Measurements from ENCODE around the gene PIP5K1C. TPM values are rescaled to one million over a fixed set of nuclear protein-coding genes. Genes with fewer than 3 reads are reported as not detected.
"Not testable (repeated sequence)": the region's sequence is repeated elsewhere in the genome, so short reads cannot be mapped to it uniquely, and the experiment has no call there.

The PIP5K1C gene
- total RNA-seq, 3 donors from 2014 or later: 14.6 to 15.7 (median 15.7) TPM

DNA sequence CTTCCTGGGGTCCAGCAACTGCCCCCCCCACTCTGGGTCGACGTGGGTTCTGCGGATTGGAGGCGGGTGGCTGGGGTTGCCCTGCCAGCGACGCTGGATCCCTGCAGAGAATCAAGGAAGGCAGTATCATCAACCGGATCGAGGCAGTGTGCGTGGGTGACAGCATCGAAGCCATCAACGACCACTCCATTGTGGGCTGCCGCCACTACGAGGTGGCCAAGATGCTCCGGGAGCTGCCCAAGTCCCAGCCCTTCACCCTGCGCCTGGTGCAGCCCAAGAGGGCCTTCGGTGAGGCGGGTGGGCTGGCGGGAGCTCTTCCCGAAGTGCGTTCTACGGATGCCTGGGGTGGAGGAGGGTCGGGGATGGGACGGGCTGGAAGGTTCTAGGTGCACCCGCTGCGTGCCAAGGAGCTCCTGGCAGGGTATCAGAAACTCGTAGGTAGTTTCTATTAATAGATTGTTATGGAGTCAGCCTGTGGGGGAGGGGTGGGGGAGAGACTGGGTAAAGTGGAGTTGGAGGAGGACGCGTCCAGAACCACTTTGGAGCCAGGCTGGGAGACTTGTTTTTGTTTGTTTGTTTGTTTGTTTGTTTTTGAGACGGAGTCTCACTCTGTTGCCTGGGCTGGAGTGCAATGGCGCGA is 113.4 kb downstream of the PIP5K1C start:
- no peaks in the 10 kb centered on the region for H3K36me3 ChIP-seq
- peaks cover 5 to 9% of the 10 kb centered on the region in 2 donors for H3K27me3 ChIP-seq
- intact Hi-C loops (cut with DNase I; ENCODE audit: low total_unique reads): no loop called here

DNA sequence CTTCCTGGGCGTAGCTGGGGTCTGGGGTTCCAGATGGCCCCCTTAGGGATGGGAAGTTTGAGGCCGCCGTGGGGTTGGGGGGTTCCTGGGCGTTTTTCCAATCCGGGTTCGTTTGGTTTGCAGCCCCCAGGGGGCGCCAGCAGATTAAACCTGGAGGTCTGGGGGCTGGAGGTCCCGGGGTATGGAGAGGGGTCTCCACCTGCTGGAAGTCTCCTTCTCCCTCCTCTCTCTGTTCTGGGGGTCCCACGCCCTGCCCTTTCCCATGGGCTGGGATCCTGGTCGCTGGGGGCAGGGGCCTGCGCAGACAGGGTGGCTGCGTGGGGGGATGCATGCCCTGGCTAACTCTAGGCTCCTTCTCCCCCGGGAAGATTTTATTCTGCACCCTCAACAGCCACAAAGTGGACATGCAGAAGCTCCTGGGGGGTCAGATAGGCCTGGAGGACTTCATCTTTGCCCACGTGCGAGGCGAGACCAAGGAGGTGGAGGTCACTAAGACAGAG is 114.1 kb downstream of the PIP5K1C start:
- peaks cover 5 to 9% of the 10 kb centered on the region in 2 donors for H3K27me3 ChIP-seq
- no peaks in the 10 kb centered on the region for H3K9me3 ChIP-seq
- no peak overlapping the region for H3K27ac ChIP-seq
- intact Hi-C loops (cut with DNase I; ENCODE audit: low total_unique reads): no loop called here
- TF ChIP-seq POLR2A (IDR thresholded peaks at IDR 0.05): no peak
- TF ChIP-seq, protein P1, sequence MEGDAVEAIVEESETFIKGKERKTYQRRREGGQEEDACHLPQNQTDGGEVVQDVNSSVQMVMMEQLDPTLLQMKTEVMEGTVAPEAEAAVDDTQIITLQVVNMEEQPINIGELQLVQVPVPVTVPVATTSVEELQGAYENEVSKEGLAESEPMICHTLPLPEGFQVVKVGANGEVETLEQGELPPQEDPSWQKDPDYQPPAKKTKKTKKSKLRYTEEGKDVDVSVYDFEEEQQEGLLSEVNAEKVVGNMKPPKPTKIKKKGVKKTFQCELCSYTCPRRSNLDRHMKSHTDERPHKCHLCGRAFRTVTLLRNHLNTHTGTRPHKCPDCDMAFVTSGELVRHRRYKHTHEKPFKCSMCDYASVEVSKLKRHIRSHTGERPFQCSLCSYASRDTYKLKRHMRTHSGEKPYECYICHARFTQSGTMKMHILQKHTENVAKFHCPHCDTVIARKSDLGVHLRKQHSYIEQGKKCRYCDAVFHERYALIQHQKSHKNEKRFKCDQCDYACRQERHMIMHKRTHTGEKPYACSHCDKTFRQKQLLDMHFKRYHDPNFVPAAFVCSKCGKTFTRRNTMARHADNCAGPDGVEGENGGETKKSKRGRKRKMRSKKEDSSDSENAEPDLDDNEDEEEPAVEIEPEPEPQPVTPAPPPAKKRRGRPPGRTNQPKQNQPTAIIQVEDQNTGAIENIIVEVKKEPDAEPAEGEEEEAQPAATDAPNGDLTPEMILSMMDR (IDR thresholded peaks at IDR 0.05): peak in 2 of 3 donors; percentile 21 to 25
- H3K4me3 ChIP-seq: peak overlapping the region; percentile 36 to 67 (median 41)
- no peaks in the 10 kb centered on the region for H3K36me3 ChIP-seq
- H3K4me1 ChIP-seq: no peaks in the 10 kb centered on the region
- no peak for DNase-seq (ENCODE audit: low spot score in 2 of 2)

More for the DNA sequence above, 113.4 kb downstream of the PIP5K1C start:
- Histone ChIP-seq H3K4me3 (no peak overlapping the region), H3K9me3 (no peaks in the 10 kb centered on the region), H3K4me1 (no peaks in the 10 kb centered on the region), H3K27ac (no peak overlapping the region)
- no peak for DNase-seq (ENCODE audit: low spot score in 2 of 2)
- TF ChIP-seq POLR2A (IDR thresholded peaks at IDR 0.05) (no peak), POLR2AphosphoS5 (IDR thresholded peaks at IDR 0.05) (no peak)
- TF ChIP-seq, protein P1 (IDR thresholded peaks at IDR 0.05): no peak

DNA sequence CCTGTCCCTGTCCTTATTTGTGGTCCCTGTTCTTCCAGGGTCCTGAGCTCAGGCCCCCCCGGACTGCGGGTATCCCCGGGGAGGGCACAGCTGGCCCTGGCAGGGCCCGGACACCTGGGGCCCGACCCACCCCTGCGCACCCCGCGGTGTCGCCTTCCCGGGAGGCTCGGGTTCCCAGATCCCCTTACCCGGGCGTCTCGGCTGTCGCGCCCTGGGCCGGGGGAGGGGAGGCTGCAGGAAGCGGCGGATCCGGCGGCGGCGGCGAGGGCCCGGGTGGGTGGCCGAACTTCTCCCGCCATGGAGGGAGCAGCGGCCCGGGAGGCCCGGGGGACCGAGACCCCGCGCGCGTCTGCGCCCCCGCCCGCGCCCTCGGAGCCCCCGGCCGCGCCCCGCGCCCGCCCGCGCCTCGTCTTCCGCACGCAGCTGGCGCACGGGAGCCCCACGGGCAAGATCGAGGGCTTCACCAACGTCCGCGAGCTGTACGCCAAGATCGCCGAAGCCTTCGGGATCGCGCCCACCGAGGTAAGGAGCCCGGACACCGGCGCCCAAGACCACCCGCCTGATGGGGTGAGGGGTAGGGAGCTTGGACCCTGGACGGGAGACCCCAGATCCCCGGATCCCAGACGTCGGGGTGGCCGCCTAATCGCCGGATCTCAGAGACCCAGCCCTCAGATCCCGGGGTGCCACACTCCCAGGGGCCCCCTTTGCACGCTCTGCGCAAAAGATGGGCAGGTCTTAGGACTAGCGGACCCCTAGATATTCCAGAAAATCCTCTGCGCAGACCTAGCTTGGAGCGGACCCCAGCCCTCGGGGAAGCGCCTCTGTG is 114.8 kb downstream of the PIP5K1C start, which contains the start of gene GIPC3:
GIPC3 (plus strand) TSS at position 178 of the 826 bp plus-strand sequence; CDS start at position 298, 120 bp downstream.
- TF ChIP-seq POLR2A (IDR thresholded peaks at IDR 0.05): no peak
- TF ChIP-seq, protein P1 (IDR thresholded peaks at IDR 0.05): no peak
- no peak for TF ChIP-seq POLR2AphosphoS5 (IDR thresholded peaks at IDR 0.05)
- H3K4me3 ChIP-seq: peak within 1 kb of the TSS; percentile 36 to 67 (median 41)
- H3K36me3 ChIP-seq: no peaks in the 10 kb centered on the region
- peaks cover 5 to 9% of the 10 kb centered on the region in 2 donors for H3K27me3 ChIP-seq
- no peaks in the 10 kb centered on the region for H3K9me3 ChIP-seq
- no peak within 1 kb of the TSS for H3K27ac ChIP-seq
- DNase-seq (ENCODE audit: low spot score in 2 of 2): no peak
- no peaks in the 10 kb centered on the region for H3K4me1 ChIP-seq
- intact Hi-C loops (cut with DNase I; ENCODE audit: low total_unique reads): no loop called here

DNA sequence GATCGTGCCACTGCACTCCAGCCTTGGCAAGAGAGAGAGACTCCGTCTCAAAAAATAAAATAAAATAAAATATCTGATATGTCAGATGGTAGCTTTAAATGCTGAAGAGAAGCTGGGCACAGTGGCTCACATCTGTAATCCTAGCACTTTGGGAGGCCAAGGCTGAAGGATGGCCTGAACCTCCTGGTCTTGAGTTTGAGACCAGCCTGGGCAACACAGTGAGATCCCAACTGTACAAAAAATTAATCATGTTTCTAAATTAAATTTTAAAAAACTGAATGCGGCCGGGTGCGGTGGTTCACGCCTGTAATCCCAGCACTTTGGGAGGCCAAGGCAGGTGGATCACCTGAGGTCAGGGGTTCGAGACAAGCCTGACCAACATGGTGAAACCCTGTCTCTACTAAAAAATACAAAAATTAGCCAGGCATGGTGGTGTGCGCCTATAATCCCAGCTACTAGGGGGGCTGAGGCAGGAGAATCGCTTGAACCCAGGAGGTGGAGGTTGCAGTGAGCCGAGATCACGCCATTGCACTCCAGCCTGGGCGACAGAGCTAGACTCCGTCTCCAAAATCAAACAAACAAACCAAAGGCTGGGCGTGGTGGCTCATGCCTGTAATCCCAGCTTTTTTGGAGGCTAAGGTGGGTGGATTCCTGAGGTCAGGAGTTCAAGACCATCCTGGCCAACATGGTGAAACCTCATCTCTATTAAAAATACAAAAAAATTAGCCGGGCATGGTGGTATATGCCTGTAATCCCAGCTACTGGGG is 116.0 kb downstream of the PIP5K1C start:
- DNase-seq (ENCODE audit: low spot score in 2 of 2); H3K4me1 ChIP-seq; H3K27me3 ChIP-seq; H3K9me3 ChIP-seq; H3K36me3 ChIP-seq; intact Hi-C loops (cut with DNase I; ENCODE audit: low total_unique reads); H3K4me3 ChIP-seq; H3K27ac ChIP-seq: not testable (repeated sequence)

DNA sequence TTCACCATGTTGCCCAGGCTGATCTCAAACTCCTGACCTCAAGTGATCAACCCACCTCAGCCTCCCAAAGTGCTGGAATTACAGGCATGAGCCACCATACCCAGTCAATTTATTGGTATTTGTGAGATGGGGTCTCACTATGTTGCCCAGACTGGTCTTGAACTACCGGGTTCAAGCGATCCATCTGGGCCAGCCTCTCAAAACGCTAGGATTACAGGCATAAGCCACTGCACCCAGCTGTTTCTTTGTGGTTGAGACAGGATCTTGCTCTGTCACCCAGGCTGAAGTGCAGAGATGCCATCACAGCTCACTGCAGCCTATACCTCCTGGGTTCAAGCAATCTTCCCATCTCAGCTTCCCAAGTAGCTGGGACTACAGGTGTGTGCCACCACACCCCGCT is 118.5 kb downstream of the PIP5K1C start:
- H3K9me3 ChIP-seq; H3K27me3 ChIP-seq; H3K4me3 ChIP-seq; H3K36me3 ChIP-seq; DNase-seq (ENCODE audit: low spot score in 2 of 2); H3K27ac ChIP-seq; intact Hi-C loops (cut with DNase I; ENCODE audit: low total_unique reads); H3K4me1 ChIP-seq: not testable (repeated sequence)

Other genes starting within 250 kb of the PIP5K1C start
- 1 to 10 TPM in 2 of 3 donors, not detected in 1; 2.0 to 6.7 TPM for gene SMIM24, start 219.9 kb downstream of the PIP5K1C start, total RNA-seq
- not detected for gene SMIM44, start 217.0 kb downstream of the PIP5K1C start, total RNA-seq
- 10 to 100 TPM; 11.6 to 13.4 (median 12.2) TPM for gene DOHH, start 199.8 kb downstream of the PIP5K1C start, total RNA-seq
- 10 to 100 TPM; 15.8 to 28.7 (median 26.5) TPM for gene FZR1, start 194.2 kb downstream of the PIP5K1C start, total RNA-seq
- gene TEKTIP1, start 161.3 kb downstream of the PIP5K1C start, total RNA-seq: 1 to 10 TPM in 1 of 3 donors, not detected in 2; 2.0 TPM
- gene MFSD12, start 142.9 kb downstream of the PIP5K1C start, total RNA-seq: 10 to 100 TPM; 44.5 to 50.9 (median 44.9) TPM
- 100 to 1,000 TPM; 120 to 142 (median 127) TPM for gene HMG20B, start 127.5 kb downstream of the PIP5K1C start, total RNA-seq
- gene GIPC3, start 115.0 kb downstream of the PIP5K1C start, total RNA-seq: under 1 TPM; 0.29 to 0.66 (median 0.64) TPM
- under 1 TPM; 0.32 to 0.44 (median 0.33) TPM for gene TBXA2R, start 93.6 kb downstream of the PIP5K1C start, total RNA-seq
- gene CACTIN, start 73.7 kb downstream of the PIP5K1C start, total RNA-seq: 10 to 100 TPM; 21.8 to 30.5 (median 27.5) TPM
- gene TJP3, start 7.9 kb upstream of the PIP5K1C start, total RNA-seq: 10 to 100 TPM in 2 of 3 donors, under 1 TPM in 1; 0.16 to 36.6 (median 20.0) TPM
- gene APBA3, start 61.2 kb upstream of the PIP5K1C start, total RNA-seq: 10 to 100 TPM; 24.0 to 24.9 (median 24.6) TPM
- gene MRPL54, start 62.2 kb upstream of the PIP5K1C start, total RNA-seq: 10 to 100 TPM; 69.9 to 81.5 (median 73.4) TPM
- under 1 TPM in 1 of 3 donors, not detected in 2; 0.66 TPM for gene RAX2, start 71.8 kb upstream of the PIP5K1C start, total RNA-seq
- gene MATK, start 85.9 kb upstream of the PIP5K1C start, total RNA-seq: 1 to 10 TPM; 1.8 to 5.6 (median 5.2) TPM
- gene ZFR2, start 168.6 kb upstream of the PIP5K1C start, total RNA-seq: under 1 TPM in 1 of 3 donors, not detected in 2; 0.98 TPM
- gene ATCAY, start 180.2 kb upstream of the PIP5K1C start, total RNA-seq: under 1 TPM in 1 of 3 donors, not detected in 2; 0.73 TPM
- under 1 TPM in 2 of 3 donors, not detected in 1; 0.73 to 0.98 TPM for gene NMRK2, start 232.6 kb upstream of the PIP5K1C start, total RNA-seq

All from breast epithelium (tissue), 4 donors.